PC-9 (cell line): ENCODE results near the gene BCAR3. TPM values are rescaled to one million over a fixed set of nuclear protein-coding genes. Genes with fewer than 3 reads are reported as not detected.

Experiments
- BruUV-seq: library from RNA; stranded (reverse); fragments of 400-500 nt; replicated peaks from 2 replicates; lab custom pipeline; 2021; lab: Mats Ljungman, UMichigan
- CTCF ChIA-PET: fragments of 300-600 bp; sonication (Branson Sonifier 250); formaldehyde crosslinking; loops from one replicate; lab custom pipeline; 2022; ENCODE audit warnings: antibody characterized with exemption; lab: Charles Lee
- POLR2A ChIA-PET: fragments of 300-600 bp; sonication (Branson Sonifier 250); formaldehyde crosslinking; loops from one replicate; lab custom pipeline; 2022; ENCODE audit warnings: antibody characterized with exemption; ENCODE audit not compliant: unreplicated experiment; lab: Charles Lee
- DNase-seq, 2 experiments: peaks; one replicate each; pipeline versions ENCODE4 v3.0.0 to v3.0.0-alpha.2; 2015 to 2022; ENCODE audit warnings: mixed read lengths in 1 of 2
- H2AFZ ChIP-seq: fragments of 200-600 bp; sonication (generic); 2 replicates; pipeline ENCODE4 v1.8.1; 2017; ENCODE audit warnings: antibody characterized with exemption
- H3F3A ChIP-seq: fragments of 200-600 bp; sonication (generic); 2 replicates; pipeline ENCODE4 v1.8.1; 2017; ENCODE audit warnings: antibody characterized with exemption, mild to moderate bottlenecking, low read depth; ENCODE audit not compliant: insufficient read depth
- H3K27ac ChIP-seq: fragments of 200-600 bp; sonication (generic); 2 replicates; pipeline ENCODE4 v1.6.1; 2016; ENCODE audit warnings: mixed run types
- H3K27me3 ChIP-seq: fragments of 200-600 bp; sonication (generic); 2 replicates; pipeline ENCODE4 v1.6.1; 2016; ENCODE audit warnings: low read depth, mixed run types; ENCODE audit not compliant: insufficient read depth
- H3K36me3 ChIP-seq: fragments of 200-600 bp; sonication (generic); 2 replicates; pipeline ENCODE4 v1.6.1; 2016; ENCODE audit warnings: low read depth, mixed run types
- H3K4me1 ChIP-seq: fragments of 200-600 bp; sonication (generic); replicated peaks from 2 replicates; pipeline ENCODE4 v1.6.1; 2016; ENCODE audit warnings: mixed run types; ENCODE audit not compliant: insufficient read depth
- H3K4me2 ChIP-seq: fragments of 200-600 bp; sonication (generic); 2 replicates; pipeline ENCODE4 v1.6.1; 2017; ENCODE audit warnings: mixed run types
- H3K4me3 ChIP-seq: fragments of 200-600 bp; sonication (generic); 2 replicates; pipeline ENCODE4 v1.6.1; 2016; ENCODE audit warnings: mixed run types
- H3K79me2 ChIP-seq: fragments of 200-600 bp; sonication (generic); 2 replicates; pipeline ENCODE4 v1.6.1; 2017; ENCODE audit warnings: low read depth, mixed run types
- H3K9me2 ChIP-seq: fragments of 200-600 bp; sonication (generic); 2 replicates; pipeline ENCODE4 v1.8.1; 2017; ENCODE audit warnings: mild to moderate bottlenecking; ENCODE audit not compliant: insufficient read depth
- H3K9me3 ChIP-seq: fragments of 200-600 bp; sonication (generic); 2 replicates; pipeline ENCODE4 v1.8.1; 2016; ENCODE audit warnings: low read depth; ENCODE audit not compliant: insufficient read depth
- H4K20me1 ChIP-seq: fragments of 200-600 bp; sonication (generic); 2 replicates; pipeline ENCODE4 v1.8.1; 2017; ENCODE audit not compliant: insufficient read depth
- EZH2 ChIP-seq: fragments of 200-600 bp; sonication (generic); IDR thresholded peaks from 2 replicates; pipeline ENCODE4 v1.8.0; 2017; ENCODE audit warnings: antibody characterized with exemption, low read depth
- intact Hi-C: fragments of 100-400 bp; cut with micrococcal nuclease; formaldehyde crosslinking; loops from one replicate; pipeline ENCODE4 v1.10.0; 2022; ENCODE audit not compliant: unreplicated experiment
- total RNA-seq: library from RNA; stranded (reverse); gene quantifications from 2 replicates; pipeline ENCODE4 v1.2.3, GENCODE V29; 2021
- TF ChIP-seq, protein P1 (sequence below): fragments of 200-600 bp; sonication (generic); conservative IDR thresholded peaks from 2 replicates; pipeline ENCODE4 v1.6.1; 2017; ENCODE audit warnings: mixed run types, antibody characterized with exemption, mild to moderate bottlenecking, moderate library complexity

BCAR3 gene
- total RNA-seq, 1 experiment from 2014 or later = 70.0 TPM

DNA sequence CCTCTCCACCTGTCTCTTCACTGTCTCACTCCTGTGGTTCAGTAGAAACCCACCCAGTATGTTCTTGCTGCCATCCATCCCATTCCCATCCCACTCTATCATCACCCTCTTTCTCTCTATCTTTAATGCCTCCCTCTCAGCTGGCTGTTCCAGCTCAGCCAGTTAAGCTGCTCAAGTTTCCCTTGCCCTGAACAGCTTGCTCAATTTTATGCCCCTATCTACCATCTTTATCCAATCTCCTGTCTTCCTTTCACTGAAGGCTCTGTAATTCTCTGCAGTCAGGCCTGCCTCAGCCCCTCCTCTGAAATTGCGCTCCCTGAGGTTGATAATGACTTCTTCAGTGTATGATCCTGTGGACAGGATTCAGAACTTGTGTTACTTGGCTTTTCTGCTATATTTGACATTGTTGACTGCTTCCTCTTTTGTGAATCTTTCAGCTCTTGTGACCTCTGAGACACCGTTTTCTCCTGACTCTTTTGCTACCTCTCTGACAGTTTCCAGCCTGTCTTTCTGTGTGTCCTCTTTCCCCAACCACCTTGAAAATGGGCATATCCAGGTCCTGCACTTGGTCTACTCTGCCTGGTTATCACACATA, 13.9 kb upstream of the BCAR3 start:
- TF ChIP-seq EZH2 = no peak
- TF ChIP-seq, protein P1, sequence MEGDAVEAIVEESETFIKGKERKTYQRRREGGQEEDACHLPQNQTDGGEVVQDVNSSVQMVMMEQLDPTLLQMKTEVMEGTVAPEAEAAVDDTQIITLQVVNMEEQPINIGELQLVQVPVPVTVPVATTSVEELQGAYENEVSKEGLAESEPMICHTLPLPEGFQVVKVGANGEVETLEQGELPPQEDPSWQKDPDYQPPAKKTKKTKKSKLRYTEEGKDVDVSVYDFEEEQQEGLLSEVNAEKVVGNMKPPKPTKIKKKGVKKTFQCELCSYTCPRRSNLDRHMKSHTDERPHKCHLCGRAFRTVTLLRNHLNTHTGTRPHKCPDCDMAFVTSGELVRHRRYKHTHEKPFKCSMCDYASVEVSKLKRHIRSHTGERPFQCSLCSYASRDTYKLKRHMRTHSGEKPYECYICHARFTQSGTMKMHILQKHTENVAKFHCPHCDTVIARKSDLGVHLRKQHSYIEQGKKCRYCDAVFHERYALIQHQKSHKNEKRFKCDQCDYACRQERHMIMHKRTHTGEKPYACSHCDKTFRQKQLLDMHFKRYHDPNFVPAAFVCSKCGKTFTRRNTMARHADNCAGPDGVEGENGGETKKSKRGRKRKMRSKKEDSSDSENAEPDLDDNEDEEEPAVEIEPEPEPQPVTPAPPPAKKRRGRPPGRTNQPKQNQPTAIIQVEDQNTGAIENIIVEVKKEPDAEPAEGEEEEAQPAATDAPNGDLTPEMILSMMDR = no peak
- H3K4me2 ChIP-seq = peak overlapping the region; percentile 83
- no peaks in the 10 kb centered on the region for H3K9me2 ChIP-seq
- ChIA-PET POLR2A (interaction anchor here (1.0 kb wide), 2 partner anchors 13 to 103 kb away, joined by 6 to 17 read pairs; no protein-coding TSS in a partner anchor), CTCF (interaction anchor here (1.9 kb wide), 1 partner anchor 118 kb away, joined by 6 read pairs; no protein-coding TSS in a partner anchor)
- peak; percentile 20 to 72 for DNase-seq
- peaks cover 70% of the 10 kb centered on the region for H3K4me1 ChIP-seq
- H4K20me1 ChIP-seq = no peaks in the 10 kb centered on the region
- no peaks in the 10 kb centered on the region for H3K27me3 ChIP-seq
- no peaks in the 10 kb centered on the region for H3K9me3 ChIP-seq
- peaks cover 3% of the 10 kb centered on the region; the same call in 1 of the 2 replicates for H3K36me3 ChIP-seq
- peaks cover 57% of the 10 kb centered on the region for H3F3A ChIP-seq
- peak overlapping the region; percentile 43; the same call in 1 of the 2 replicates for H3K4me3 ChIP-seq
- peak overlapping the region; percentile 99 for H3K27ac ChIP-seq
- intact Hi-C loops = no loop called here
- peaks cover 61% of the 10 kb centered on the region for H3K79me2 ChIP-seq
- BruUV-seq = no TSS peak
- no peak overlapping the region for H2AFZ ChIP-seq

DNA sequence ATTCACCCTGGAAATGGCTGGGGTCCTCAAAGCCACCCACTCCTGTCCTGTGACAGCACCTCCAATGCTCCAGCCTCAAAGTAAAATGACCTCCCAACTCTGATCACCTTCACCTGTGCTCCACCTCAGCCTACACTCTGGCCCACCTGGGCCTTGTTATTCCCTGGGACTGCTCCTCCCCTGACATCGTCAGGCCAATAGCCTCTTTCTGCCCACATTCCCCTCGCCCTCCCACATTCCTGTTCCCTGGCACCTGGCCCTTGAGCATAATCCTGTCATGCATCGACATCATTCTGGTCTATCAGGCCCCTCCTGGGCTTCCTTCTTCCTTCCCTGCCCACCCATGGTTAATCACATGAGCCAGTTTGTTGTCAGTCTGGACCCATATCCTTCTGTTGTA, 13.2 kb upstream of the BCAR3 start:
- Histone ChIP-seq H3K79me2 (peaks cover 67% of the 10 kb centered on the region), H3K9me3 (no peaks in the 10 kb centered on the region), H3K36me3 (no peaks in the 10 kb centered on the region), H3K27ac (peak overlapping the region; percentile 99), H2AFZ (no peak overlapping the region), H3K4me2 (peak overlapping the region; percentile 83), H3K4me3 (peak overlapping the region; percentile 43), H3K27me3 (no peaks in the 10 kb centered on the region), H4K20me1 (no peaks in the 10 kb centered on the region), H3F3A (peaks cover 60% of the 10 kb centered on the region), H3K9me2 (no peaks in the 10 kb centered on the region), H3K4me1 (peaks cover 70% of the 10 kb centered on the region)
- no TSS peak for BruUV-seq
- TF ChIP-seq, protein P1 = no peak
- no peak for TF ChIP-seq EZH2
- ChIA-PET CTCF (interaction anchor here (1.9 kb wide), 1 partner anchor 119 kb away, joined by 6 read pairs; no protein-coding TSS in a partner anchor), POLR2A (no interaction called here)
- intact Hi-C loops = no loop called here
- DNase-seq = peak; percentile 82 to 92

DNA sequence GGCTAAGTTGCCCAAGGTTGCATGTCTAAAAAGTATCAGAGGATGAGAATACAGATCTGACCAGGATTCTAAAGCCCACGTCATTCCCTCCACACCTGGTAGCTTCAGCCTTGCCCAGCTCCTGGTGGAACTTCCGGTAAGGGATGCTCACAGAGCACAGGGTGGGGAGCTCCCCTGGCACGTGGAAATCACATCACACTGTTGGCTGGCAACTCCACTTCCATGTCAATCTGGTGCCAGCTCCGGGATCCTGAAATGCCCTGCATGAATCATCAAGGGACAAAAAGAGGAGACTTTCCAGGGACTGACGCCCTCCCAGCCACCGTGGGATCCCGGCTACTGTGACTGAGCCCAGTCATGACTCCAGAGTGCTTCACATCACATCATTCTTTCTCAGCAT, 12.4 kb upstream of the BCAR3 start:
- no peak for TF ChIP-seq EZH2
- TF ChIP-seq, protein P1 = no peak
- intact Hi-C loops = no loop called here
- Histone ChIP-seq H3K4me3 (peak overlapping the region; percentile 43), H3K9me3 (no peaks in the 10 kb centered on the region), H3K36me3 (no peaks in the 10 kb centered on the region), H4K20me1 (no peaks in the 10 kb centered on the region), H3K79me2 (peaks cover 68% of the 10 kb centered on the region), H3K27me3 (no peaks in the 10 kb centered on the region), H3K27ac (peak overlapping the region; percentile 99), H3K4me2 (peak overlapping the region; percentile 83), H3F3A (peaks cover 60% of the 10 kb centered on the region), H2AFZ (no peak overlapping the region), H3K9me2 (no peaks in the 10 kb centered on the region), H3K4me1 (peaks cover 73% of the 10 kb centered on the region)
- no TSS peak for BruUV-seq
- ChIA-PET POLR2A (interaction anchor here (0.7 to 2.4 kb wide), 6 partner anchors 9 to 248 kb away, joined by 3 to 16 read pairs (median 7); partner anchors contain the start of gene BCAR3), CTCF (no interaction called here)
- DNase-seq = peak; percentile 67 to 89
